Measurements from ENCODE around the gene RAI1.

Gene RAI1

DNA sequence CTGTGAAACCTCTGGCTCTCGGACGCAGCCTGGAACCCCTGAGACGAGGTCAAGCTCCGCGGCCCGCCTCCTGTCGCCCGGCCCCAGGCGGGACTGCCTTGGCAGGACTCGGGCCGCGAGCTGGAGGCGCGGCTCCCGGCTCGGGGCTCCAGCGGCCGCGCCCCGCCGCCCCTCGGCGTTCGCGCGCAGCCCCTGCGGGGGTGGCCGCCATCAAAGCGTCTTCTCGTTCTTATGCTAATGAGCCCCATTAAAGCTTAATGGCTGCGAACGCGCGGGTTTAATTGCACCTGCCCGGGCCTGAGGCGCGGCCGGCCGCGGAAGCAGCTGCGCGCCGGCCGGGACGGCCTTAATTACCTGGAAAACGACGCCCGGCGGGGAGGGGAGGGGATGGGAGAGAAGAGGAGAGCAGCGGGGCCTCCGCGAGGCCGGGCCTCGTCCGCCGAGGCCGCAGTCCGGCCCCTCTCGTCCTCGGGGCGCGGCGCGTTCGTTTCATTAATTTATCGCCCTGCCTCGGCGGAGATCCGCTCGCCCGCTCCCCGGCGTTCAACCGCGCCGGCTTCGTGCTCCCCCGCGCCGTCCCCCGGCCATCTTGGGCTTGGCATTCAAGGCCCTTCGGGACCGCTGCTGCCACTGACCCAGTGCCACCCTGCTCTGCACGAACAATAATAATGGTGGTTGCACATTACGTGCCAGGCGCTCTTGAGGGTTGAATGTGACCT is 19.2 kb downstream of the RAI1 start:
- Histone ChIP-seq H3K36me3 (ENCODE audit: control insufficient read depth, insufficient read depth, low read length) (no peaks in the 10 kb centered on the region), H3K4me2 (ENCODE audit: low read length) (no peak overlapping the region), H2AFZ (no peak overlapping the region)

DNA sequence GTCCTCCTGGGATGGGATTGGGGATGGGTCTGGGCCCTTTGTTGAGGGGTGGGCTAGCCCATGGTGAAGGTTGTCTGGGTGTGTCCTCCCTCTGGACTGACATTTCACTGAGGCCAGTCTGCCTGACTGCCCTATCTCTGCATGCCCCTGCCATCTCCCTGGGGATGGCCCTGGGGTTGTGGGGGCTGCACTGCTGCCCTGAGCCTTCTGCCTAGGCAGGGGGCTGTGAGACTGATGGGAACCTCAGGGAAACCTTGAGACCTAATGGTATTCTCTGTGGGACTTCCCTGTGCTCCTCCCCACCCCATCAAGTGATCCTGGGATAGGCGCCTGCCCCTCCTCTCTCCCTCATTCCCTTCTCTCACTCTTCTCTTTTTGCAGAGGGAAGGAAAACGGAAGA is 19.9 kb downstream of the RAI1 start:
- Histone ChIP-seq H3K27ac (no peak overlapping the region), H3K4me2 (ENCODE audit: low read length) (no peak overlapping the region), H3K27me3 (ENCODE audit: control insufficient read depth, insufficient read depth, low read length) (no peaks in the 10 kb centered on the region), H3K9ac (no peak overlapping the region), H2AFZ (no peak overlapping the region), H3K36me3 (ENCODE audit: control insufficient read depth, insufficient read depth, low read length) (no peaks in the 10 kb centered on the region), H3K79me2 (peaks cover 98% of the 10 kb centered on the region), H3K4me1 (peaks cover 61% of the 10 kb centered on the region), H3K9me3 (ENCODE audit: control insufficient read depth, low read length) (no peaks in the 10 kb centered on the region), H3K4me3 (ENCODE audit: low read depth, low read length) (no peak overlapping the region)
- TF ChIP-seq, protein P1, sequence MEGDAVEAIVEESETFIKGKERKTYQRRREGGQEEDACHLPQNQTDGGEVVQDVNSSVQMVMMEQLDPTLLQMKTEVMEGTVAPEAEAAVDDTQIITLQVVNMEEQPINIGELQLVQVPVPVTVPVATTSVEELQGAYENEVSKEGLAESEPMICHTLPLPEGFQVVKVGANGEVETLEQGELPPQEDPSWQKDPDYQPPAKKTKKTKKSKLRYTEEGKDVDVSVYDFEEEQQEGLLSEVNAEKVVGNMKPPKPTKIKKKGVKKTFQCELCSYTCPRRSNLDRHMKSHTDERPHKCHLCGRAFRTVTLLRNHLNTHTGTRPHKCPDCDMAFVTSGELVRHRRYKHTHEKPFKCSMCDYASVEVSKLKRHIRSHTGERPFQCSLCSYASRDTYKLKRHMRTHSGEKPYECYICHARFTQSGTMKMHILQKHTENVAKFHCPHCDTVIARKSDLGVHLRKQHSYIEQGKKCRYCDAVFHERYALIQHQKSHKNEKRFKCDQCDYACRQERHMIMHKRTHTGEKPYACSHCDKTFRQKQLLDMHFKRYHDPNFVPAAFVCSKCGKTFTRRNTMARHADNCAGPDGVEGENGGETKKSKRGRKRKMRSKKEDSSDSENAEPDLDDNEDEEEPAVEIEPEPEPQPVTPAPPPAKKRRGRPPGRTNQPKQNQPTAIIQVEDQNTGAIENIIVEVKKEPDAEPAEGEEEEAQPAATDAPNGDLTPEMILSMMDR (IDR thresholded peaks at IDR 0.05): no peak

More for the DNA sequence above, 19.2 kb downstream of the RAI1 start:
- TF ChIP-seq, protein P1 (IDR thresholded peaks at IDR 0.05): no peak
- no peaks in the 10 kb centered on the region for H3K27me3 ChIP-seq (ENCODE audit: control insufficient read depth, insufficient read depth, low read length)
- no peak overlapping the region for H3K4me3 ChIP-seq (ENCODE audit: low read depth, low read length)
- H3K9ac ChIP-seq: no peak overlapping the region
- H3K9me3 ChIP-seq (ENCODE audit: control insufficient read depth, low read length): no peaks in the 10 kb centered on the region
- H3K27ac ChIP-seq: no peak overlapping the region
- peaks cover 66% of the 10 kb centered on the region for H3K4me1 ChIP-seq
- H3K79me2 ChIP-seq: peaks cover 94% of the 10 kb centered on the region

- H3K4me3 ChIP-seq (ENCODE audit: low read depth, low read length): no peak overlapping the region
- no peaks in the 10 kb centered on the region for H3K9me3 ChIP-seq (ENCODE audit: control insufficient read depth, low read length)
- peaks cover 56% of the 10 kb centered on the region for H3K4me1 ChIP-seq
- H2AFZ ChIP-seq: no peak overlapping the region
- no peak overlapping the region for H3K27ac ChIP-seq
- H3K4me2 ChIP-seq (ENCODE audit: low read length): no peak overlapping the region
- H3K9ac ChIP-seq: no peak overlapping the region
- peaks cover 98% of the 10 kb centered on the region for H3K79me2 ChIP-seq
- H3K27me3 ChIP-seq (ENCODE audit: control insufficient read depth, insufficient read depth, low read length): no peaks in the 10 kb centered on the region
- H3K36me3 ChIP-seq (ENCODE audit: control insufficient read depth, insufficient read depth, low read length): no peaks in the 10 kb centered on the region
- TF ChIP-seq, protein P1 (IDR thresholded peaks at IDR 0.05): no peak
Observed at GRCh38 chr17:17701658-17702057, 20.4 kb downstream of the RAI1 start.

DNA sequence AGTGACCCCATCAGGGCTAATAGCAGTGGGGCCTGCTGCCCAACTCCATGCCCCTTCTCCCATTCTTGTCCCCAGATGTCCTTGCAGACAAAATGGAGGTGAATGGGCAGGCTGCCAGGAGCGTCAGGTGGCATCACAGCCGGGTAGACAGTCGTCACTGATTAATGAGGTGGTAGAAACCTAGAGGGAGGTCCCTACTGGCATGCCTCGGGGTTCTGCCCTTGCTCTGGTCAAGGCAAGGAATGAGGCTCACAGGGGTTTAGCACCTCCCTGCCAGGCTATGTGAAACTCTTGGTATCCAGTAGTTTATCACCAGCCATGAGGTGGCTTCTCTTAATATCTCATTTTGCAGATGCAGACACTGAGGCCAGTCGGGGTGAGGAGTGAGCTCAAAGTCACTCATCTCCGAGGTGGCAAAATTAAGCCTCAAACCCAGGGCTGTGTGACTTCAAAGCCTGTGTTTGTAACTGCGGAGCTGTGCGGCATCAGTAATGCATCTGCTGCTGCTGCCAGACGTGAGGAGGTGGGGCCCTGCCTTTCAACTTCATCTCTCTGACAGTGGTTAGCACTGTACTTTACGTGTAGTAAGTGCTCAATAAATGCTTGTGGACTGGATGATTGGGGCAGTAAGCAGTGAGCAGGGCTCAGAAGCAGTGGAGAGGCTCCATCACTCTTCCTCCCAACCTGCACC is 21.3 kb downstream of the RAI1 start:
- peaks cover 47% of the 10 kb centered on the region for H3K4me1 ChIP-seq
- peaks cover 98% of the 10 kb centered on the region for H3K79me2 ChIP-seq
- H3K27me3 ChIP-seq (ENCODE audit: control insufficient read depth, insufficient read depth, low read length): no peaks in the 10 kb centered on the region
- no peak overlapping the region for H2AFZ ChIP-seq
- H3K36me3 ChIP-seq (ENCODE audit: control insufficient read depth, insufficient read depth, low read length): no peaks in the 10 kb centered on the region
- no peak overlapping the region for H3K27ac ChIP-seq
- TF ChIP-seq, protein P1 (IDR thresholded peaks at IDR 0.05): no peak
- H3K9ac ChIP-seq: no peak overlapping the region
- H3K4me2 ChIP-seq (ENCODE audit: low read length): no peak overlapping the region
- H3K4me3 ChIP-seq (ENCODE audit: low read depth, low read length): no peak overlapping the region
- no peaks in the 10 kb centered on the region for H3K9me3 ChIP-seq (ENCODE audit: control insufficient read depth, low read length)
